Fibroblast of the aortic adventitia (primary cell): ENCODE data around the gene SRPK2. TPM values are rescaled to one million over a fixed set of nuclear protein-coding genes. Genes with fewer than 3 reads are reported as not detected.
"Not testable (repeated sequence)": the region's sequence is repeated elsewhere in the genome, so short reads cannot be mapped to it uniquely, and the experiment has no call there.

Source experiments
- DNase-seq: peaks from one replicate; pipeline ENCODE4 v3.0.0-alpha.2; 2010; ENCODE audit warnings: low read depth
- H3K4me3 ChIP-seq: 2 replicates; pipeline ENCODE4 v1.5.1; 2011; ENCODE audit warnings: low read depth, mild to moderate bottlenecking, control low read depth, low read length, moderate library complexity
- total RNA-seq: library from RNA; depleted of rRNA; stranded (reverse); fragments of >200 nt; gene quantifications from 2 replicates; pipeline ENCODE4 v1.2.3, GENCODE V29; 2012; ENCODE audit warnings: low replicate concordance
- TF ChIP-seq, protein P1 (sequence below): IDR thresholded peaks from 2 replicates; pipeline ENCODE4 v1.5.1; 2011; ENCODE audit warnings: mild to moderate bottlenecking, low read length, control low read depth, inconsistent platforms; ENCODE audit not compliant: insufficient read depth

SRPK2 gene
- total RNA-seq, 1 donor = 50.8 TPM

DNA sequence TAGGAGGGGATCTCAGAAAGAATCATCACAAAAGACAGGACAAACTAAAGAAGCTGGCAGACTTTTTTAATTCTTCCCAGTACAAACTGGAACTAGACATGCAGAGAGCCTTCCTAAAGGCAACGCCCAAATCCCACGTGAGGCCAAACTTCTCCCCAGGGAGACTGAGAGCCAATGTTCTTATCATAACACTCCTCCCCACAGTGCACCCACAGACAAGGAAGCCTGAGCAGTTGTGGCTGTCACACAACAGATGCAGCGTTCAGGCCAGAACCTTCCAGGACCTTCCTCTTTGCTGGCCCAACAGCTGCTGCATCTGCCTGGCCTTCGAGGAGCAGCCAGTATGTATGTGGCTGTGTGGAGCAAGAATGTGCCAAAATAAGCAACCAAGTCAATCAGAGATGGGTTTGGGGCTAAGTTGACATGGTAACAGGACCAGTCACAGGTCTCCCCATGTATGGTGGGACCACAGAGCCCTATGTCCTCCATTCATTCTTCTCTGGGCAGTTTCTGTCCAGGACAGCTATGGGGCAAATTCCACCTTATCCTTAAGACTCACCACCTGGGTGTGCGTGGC, 34.9 kb downstream of the SRPK2 start:
- no peak overlapping the region for H3K4me3 ChIP-seq
- DNase-seq = peak; percentile 95
- TF ChIP-seq, protein P1, sequence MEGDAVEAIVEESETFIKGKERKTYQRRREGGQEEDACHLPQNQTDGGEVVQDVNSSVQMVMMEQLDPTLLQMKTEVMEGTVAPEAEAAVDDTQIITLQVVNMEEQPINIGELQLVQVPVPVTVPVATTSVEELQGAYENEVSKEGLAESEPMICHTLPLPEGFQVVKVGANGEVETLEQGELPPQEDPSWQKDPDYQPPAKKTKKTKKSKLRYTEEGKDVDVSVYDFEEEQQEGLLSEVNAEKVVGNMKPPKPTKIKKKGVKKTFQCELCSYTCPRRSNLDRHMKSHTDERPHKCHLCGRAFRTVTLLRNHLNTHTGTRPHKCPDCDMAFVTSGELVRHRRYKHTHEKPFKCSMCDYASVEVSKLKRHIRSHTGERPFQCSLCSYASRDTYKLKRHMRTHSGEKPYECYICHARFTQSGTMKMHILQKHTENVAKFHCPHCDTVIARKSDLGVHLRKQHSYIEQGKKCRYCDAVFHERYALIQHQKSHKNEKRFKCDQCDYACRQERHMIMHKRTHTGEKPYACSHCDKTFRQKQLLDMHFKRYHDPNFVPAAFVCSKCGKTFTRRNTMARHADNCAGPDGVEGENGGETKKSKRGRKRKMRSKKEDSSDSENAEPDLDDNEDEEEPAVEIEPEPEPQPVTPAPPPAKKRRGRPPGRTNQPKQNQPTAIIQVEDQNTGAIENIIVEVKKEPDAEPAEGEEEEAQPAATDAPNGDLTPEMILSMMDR = no peak

DNA sequence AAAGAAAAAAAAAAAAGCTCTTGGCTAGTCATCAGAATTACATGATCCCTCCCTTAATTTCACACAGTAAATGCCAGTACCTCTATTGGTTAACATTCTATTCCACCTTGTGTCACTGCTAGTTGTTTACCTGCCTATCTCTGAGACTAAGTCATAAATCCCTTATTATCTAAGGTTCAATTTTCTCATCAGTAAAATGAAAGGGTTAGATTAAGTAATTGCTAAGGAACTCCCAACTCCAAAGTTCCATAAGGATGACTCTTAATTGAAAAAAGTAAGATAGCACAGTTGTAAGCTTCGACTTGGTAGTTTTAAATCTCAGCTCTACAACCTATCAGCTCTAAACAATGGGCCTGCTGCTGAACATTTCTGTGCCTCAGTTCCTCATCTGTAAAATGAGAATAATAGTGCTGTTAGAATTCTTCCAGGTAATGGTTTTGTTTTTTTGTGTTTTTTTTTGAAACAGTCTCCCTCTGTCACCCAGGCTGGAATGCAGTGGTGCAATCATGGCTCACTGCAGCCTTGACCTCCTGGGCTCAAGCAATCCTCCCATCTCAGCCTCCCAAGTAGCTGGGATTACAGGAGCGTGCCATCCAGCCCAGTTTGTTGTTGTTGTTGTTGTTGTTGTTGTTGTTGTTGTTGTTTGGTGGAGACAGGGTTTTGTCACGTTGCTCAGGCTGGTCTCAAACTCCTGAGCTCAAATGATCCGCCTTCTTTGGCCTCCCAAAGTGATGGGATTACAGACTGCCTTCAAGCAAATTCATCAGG, 35.6 kb downstream of the SRPK2 start:
- TF ChIP-seq, protein P1 = no peak
- peak; percentile 47 for DNase-seq
- H3K4me3 ChIP-seq = no peak overlapping the region

DNA sequence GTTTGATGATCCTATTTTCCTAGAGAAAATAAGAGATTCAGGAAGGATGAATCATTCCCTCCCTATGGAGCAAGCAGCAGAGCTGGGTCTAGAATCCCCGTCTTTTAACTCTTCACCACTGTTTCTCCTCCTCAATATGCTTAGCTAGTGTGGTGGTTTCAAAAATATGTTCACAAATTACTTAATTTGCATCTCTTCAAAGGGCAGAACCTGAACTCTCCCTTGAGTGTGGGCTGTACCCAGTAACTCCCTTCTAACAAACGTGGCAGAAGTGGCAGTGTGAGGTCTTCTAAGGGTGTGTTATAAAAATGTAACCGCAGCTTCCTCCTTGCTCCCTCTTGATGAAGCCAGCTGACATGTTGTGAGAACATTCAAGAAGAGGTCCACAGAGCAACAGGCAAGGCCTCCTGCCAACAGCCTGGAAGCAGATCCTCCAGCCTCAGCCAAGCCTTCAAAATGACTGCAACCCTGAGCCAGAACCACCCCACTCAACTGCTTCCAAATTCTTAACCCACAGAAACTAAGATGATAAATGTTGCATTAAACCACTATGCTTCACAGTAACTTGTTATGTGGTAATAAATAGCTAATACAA, 36.6 kb downstream of the SRPK2 start:
- peak overlapping the region; percentile 29 for H3K4me3 ChIP-seq
- DNase-seq = peak; percentile 99
- TF ChIP-seq, protein P1 = no peak

DNA sequence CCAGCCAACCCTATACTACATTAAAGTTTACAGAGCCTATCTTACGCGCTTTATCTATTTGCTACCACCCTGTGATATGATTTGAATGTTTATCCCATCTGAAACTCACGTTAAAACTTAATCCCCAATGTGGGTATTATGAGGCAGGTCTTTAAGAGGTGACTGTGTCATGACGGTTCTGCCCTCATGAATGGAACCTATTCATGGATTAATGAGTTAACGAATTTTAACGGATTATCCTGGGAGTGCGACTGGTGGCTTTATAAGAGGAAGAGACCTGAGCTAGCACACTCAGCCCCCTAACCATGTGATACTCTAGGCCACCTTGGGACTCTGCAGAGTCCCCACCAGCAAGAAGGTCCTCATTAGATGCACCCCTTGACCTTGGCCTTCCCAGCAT, 37.8 kb downstream of the SRPK2 start:
- no peak for DNase-seq
- TF ChIP-seq, protein P1 = no peak
- H3K4me3 ChIP-seq = no peak overlapping the region

DNA sequence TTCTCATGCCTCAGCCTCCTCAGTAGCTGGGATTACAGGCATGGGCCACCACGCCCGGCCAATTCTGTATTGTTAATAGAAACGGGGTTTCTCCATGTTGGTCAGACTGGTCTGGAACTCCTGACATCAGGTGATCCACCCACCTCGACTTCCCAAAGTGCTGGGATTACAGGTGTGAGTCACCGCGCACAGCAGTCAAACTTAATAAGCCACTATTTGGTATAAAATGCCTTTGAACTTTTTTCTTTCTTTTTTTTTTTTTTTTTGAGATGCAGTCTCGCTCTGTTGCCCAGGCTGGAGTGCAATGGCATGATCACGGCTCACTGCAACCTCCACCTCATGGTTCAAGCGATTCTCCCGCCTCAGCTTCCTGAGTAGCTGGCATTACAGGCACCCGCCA, 40.5 kb downstream of the SRPK2 start:
- not testable (repeated sequence) for DNase-seq, H3K4me3 ChIP-seq

DNA sequence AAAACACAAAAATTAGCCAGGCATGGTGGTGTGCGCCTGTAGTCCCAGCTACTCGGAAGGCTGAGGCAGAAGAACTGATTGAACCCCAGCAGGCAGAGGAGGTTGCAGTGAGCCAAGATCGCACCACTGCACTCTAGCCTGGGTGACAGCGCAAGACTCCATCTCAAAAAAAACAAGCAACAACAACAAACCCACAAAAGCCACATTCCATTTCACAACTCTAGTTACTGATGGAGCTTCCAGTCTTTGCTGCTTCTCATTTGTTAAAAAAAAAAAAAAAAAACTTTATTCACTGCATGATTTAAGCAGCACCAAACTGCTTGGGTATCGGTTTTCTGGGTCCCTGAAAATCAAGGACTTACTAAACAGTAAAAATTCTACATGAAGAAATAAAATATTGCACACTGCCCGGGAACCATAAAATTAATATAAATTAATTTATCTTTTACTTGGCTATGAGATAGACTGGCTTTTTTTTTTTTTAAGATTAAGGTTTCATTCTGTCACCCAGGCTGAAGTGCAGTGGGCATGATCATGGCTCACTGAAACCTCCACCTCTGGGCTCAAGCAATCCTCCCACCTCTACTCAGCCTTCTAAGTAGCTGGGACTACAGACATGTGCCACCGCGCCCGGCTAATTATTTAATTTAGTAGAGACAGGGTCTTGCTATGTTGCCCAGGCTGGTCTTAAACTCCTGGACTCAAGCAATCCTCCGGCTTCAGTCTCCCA, 42.0 kb downstream of the SRPK2 start:
- DNase-seq = no peak
- no peak overlapping the region for H3K4me3 ChIP-seq
- TF ChIP-seq, protein P1 = no peak

DNA sequence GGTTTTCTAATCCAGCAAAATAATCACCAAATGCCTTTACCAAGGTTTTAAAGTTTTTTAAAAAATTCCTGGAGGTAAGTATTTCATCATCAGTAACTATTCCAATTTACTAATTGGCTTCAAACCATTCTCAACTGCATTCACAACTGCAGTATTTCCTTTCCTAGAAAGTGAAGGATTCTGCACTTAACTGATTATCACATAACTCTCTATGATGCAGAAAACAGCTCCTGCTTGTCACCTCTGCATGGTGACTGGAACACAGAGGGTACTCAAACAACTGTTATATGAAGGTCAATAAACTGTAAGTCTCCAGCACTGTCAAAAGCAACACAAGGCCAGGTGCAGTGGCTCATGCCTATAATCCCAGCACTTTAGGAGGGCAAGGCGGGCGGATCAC, 42.6 kb downstream of the SRPK2 start:
- no peak for DNase-seq
- H3K4me3 ChIP-seq = no peak overlapping the region
- TF ChIP-seq, protein P1 = no peak
